OCI-LY1 (cell line): ENCODE results near the gene CWF19L2.

Experiments
- CTCF ChIP-seq: fragments of 200-600 bp; sonication (generic), shearing (Covaris generic); IDR thresholded peaks from 2 replicates; pipeline ENCODE4 v1.5.1; 2017; ENCODE audit warnings: mild to moderate bottlenecking, antibody characterized with exemption, low read length, moderate library complexity, mixed read lengths
- EZH2 ChIP-seq: fragments of 200-600 bp; sonication (generic), shearing (Covaris generic); IDR thresholded peaks from 2 replicates; pipeline ENCODE4 v1.8.0; 2017; ENCODE audit warnings: borderline replicate concordance, mixed run types, mild to moderate bottlenecking, antibody characterized with exemption, low read length, moderate library complexity, mixed read lengths

- TF ChIP-seq CTCF = no peak
- no peak for TF ChIP-seq EZH2
Observed at GRCh38 chr11:107504981-107505380, 47.4 kb upstream of the CWF19L2 start.
